ENCODE measurements around the gene ZNF275. TPM values are rescaled to one million over a fixed set of nuclear protein-coding genes. Genes with fewer than 3 reads are reported as not detected.
"Not testable (repeated sequence)": the region's sequence is repeated elsewhere in the genome, so short reads cannot be mapped to it uniquely, and the experiment has no call there.

The ZNF275 gene
- polyA plus RNA-seq, 3 donors: 5.3 to 7.9 (median 7.2) TPM

GRCh38 chrX:153317996-153318722 is 15.8 kb upstream of the ZNF275 start:
- WGBS, 3 donors: 89 to 97% (median 92%) methylated on average over 17 to 20 of the region's 20 CpGs
- H3K27ac ChIP-seq (ENCODE audit: low read depth, low read length): no peak overlapping the region

GRCh38 chrX:153318811-153319210 is 15.1 kb upstream of the ZNF275 start:
- WGBS, 3 donors: 70 to 89% (median 81%) methylated on average over 3 to 7 of the region's 7 CpGs
- H3K27ac ChIP-seq (ENCODE audit: low read depth, low read length): no peak overlapping the region

DNA sequence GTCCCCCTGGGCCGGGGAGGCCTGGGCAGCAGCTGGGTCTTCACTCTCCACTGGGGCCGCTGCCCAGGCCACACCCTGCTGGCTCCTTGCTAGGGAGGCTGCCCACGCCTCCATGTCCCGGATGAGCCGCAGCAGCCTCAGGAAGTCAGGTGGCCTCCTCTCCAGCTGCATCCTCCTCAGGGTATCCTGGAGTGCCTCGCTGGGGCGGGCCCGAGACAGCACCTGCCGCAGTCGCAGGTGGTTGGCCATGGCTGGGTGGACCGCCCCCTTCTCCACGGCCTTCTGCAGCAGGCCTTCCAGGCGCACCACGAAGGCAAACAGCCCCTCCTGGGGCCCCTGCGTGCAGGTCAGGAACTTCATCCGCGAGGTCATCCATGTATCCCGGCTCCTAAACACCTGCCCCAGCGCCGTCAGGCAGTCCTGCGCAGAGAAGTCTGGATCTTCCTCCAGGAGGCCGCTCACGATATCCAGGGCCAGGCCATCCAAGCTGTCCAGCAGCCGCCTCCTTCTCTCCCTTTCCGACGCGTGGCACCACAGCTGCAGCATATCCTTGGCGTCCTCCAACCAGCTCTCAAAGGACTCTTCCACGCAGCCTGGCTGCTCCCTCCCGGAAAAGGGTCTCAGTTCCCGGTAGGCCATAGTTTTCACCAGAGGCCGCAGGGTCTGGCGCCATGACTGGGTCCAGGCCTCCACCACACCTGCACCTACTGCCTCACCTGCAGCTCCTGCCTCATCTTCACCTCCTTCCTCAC is 14.5 kb upstream of the ZNF275 start:
- no peak overlapping the region for H3K27ac ChIP-seq (ENCODE audit: low read depth, low read length)
- WGBS, 3 donors: 77 to 87% (median 79%) methylated on average over 11 to 33 of the region's 33 CpGs

GRCh38 chrX:153320047-153320443 is 13.9 kb upstream of the ZNF275 start:
- WGBS, 3 donors: 100% methylated on average over 1 of the region's 1 CpG; no CpG with 5 or more reads in 1 of the 3 donors
- not testable (repeated sequence) for H3K27ac ChIP-seq (ENCODE audit: low read depth, low read length)

DNA sequence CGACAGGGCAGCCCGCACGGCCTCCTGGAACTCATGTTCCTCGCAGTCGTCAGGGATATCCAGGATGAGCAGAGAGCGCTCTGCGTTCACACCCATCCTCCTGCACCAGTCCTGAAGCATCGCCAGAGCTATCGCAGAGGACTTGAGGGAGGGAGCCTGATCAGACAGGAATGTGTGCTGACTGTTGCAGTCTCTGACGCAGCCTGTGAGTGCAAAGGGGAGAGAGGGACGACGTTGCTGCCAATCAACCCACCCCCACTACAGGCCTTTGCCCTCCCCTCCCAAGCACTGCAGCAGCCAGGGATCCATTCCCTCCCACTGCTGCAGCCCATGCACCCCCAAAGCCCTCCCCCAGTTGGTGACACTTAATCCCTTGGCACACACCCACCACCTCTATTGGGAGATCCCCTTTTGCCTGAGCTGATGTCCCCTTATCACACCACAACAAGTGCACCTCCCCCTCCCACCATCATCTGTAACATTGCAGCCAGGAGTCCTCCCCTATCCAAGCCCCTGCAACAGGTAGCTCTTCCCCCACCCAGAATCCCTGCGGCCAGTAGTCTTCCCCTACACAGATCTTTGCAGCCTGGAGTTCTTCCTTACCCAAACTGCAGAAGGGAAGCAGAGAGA is 13.3 kb upstream of the ZNF275 start:
- no peak overlapping the region for H3K27ac ChIP-seq (ENCODE audit: low read depth, low read length)
- 11 to 32% (median 31%) methylated on average over 3 to 8 of the region's 13 CpGs for WGBS, 3 donors

- H3K27ac ChIP-seq (ENCODE audit: low read depth, low read length): no peak within 1 kb of the TSS
- WGBS, 3 donors: 24 to 40% (median 28%) methylated on average over 25 to 35 of the region's 36 CpGs
Measured at GRCh38 chrX:153321381-153322124, 12.4 kb upstream of the ZNF275 start, which contains the start of gene PNMA6F. TSS of gene PNMA6F (minus strand) at chrX:153321767. CDS start at chrX:153320674, 1,093 bp downstream.

GRCh38 chrX:153327561-153327960 is 6.4 kb upstream of the ZNF275 start:
- no peak overlapping the region for H3K27ac ChIP-seq (ENCODE audit: low read depth, low read length)
- WGBS, 3 donors: 69 to 74% (median 74%) methylated on average over 4 of the region's 4 CpGs

GRCh38 chrX:153333266-153333665 is 687 bp upstream of the ZNF275 start:
- H3K27ac ChIP-seq (ENCODE audit: low read depth, low read length): no peak overlapping the region
- 53 to 65% (median 60%) methylated on average over 2 of the region's 2 CpGs for WGBS, 3 donors

DNA sequence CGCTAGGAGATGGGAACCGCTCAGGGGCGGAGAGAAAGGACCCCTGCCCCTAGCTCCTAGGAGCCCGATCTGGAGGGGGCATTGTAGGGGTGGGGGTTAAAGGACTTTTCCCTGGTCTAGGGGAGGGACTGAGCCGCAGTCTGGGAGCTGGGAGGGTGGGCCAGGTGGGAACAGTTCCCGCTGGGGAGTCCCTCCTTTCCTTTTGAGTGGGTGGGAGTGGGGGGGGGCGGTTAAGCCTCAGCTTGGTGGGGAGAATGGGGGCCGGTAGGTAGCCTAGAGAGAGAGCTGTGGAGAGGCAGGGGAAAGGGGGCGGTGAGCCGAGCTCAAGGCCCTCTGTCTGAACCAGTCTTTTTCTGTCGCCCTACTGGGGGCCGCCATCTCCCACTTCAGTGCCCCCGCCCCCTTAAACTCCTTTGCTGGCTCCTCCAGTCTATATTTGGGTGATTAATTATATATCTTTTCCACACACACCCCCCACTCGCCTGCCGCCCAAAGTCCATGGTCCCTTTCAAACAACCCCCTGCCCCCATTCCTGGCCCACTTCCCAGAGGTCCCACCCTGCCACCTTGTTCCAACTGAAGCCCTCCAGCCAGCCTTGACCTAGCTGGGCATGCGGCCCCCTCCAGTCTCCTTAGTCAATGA is 822 bp downstream of the ZNF275 start:
- no peak overlapping the region for H3K27ac ChIP-seq (ENCODE audit: low read depth, low read length)

DNA sequence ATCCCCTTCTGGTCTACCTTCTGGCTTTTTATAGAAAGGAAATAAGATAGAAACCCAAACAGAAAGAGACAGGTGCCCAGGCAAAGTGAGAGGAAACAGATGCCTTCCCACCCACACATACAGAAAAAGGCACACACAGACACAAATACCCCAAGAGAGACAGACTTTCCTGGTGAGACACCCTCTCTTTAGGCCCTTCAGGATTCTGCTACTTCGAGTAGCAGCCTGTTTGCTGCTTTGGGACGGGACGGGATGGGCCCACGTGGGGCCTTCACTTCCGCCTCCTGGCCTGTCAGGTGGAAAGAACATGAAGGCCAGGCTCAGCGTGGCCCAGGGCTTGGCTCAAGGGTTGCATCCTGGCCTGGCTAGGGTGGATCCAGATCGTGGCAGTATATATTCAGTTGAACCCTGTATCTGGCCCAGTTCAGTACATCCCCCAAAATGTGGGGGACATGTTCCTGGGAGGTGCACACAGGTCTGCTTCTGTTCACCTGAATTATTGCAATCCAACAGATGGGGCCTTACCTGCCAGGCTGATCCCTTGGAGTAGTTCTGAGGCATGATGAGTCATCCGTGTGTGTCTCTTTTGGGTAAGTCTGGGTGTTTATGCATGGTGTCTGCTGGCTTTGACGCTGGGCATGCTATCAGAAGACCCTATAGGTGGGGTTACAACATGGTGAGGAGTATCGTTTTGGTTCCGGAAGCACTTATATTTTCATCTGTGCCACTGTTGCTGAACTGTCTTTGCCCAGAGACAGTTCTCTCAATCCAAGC is 2.4 kb downstream of the ZNF275 start:
- WGBS, 3 donors: 70 to 89% (median 73%) methylated on average over 11 of the region's 11 CpGs
- no peak overlapping the region for H3K27ac ChIP-seq (ENCODE audit: low read depth, low read length)

More for the DNA sequence above, 822 bp downstream of the ZNF275 start:
- WGBS, 3 donors: 5 to 52% (median 19%) methylated on average over 4 to 16 of the region's 16 CpGs

GRCh38 chrX:153336988-153337387 is 3.0 kb downstream of the ZNF275 start:
- no peak overlapping the region for H3K27ac ChIP-seq (ENCODE audit: low read depth, low read length)
- WGBS, 3 donors: 81 to 95% (median 84%) methylated on average over 5 of the region's 5 CpGs

GRCh38 chrX:153338836-153339235 is 4.9 kb downstream of the ZNF275 start:
- no peak overlapping the region for H3K27ac ChIP-seq (ENCODE audit: low read depth, low read length)
- 70 to 88% (median 73%) methylated on average over 7 of the region's 7 CpGs for WGBS, 3 donors

GRCh38 chrX:153339662-153340061 is 5.7 kb downstream of the ZNF275 start:
- H3K27ac ChIP-seq (ENCODE audit: low read depth, low read length): no peak overlapping the region
- WGBS, 3 donors: 81 to 96% (median 86%) methylated on average over 4 of the region's 4 CpGs

- no peak overlapping the region for H3K27ac ChIP-seq (ENCODE audit: low read depth, low read length)
- WGBS, 3 donors: 85 to 96% (median 87%) methylated on average over 6 of the region's 6 CpGs
Measured at GRCh38 chrX:153340111-153340510, 6.2 kb downstream of the ZNF275 start.

GRCh38 chrX:153342762-153343558 is 9.0 kb downstream of the ZNF275 start:
- no peak overlapping the region for H3K27ac ChIP-seq (ENCODE audit: low read depth, low read length)
- 67 to 80% (median 70%) methylated on average over 9 of the region's 9 CpGs for WGBS, 3 donors

- 71 to 87% (median 72%) methylated on average over 2 of the region's 2 CpGs for WGBS, 3 donors
- no peak overlapping the region for H3K27ac ChIP-seq (ENCODE audit: low read depth, low read length)
Measured at GRCh38 chrX:153343674-153344073, 9.7 kb downstream of the ZNF275 start.

- H3K27ac ChIP-seq (ENCODE audit: low read depth, low read length): no peak overlapping the region
- WGBS, 3 donors: 97 to 100% (median 98%) methylated on average over 30 to 38 of the region's 38 CpGs
Measured at GRCh38 chrX:153347530-153347929, 13.6 kb downstream of the ZNF275 start.
